ENCODE results near the gene FBXO31.

FBXO31 gene

GRCh38 chr16:87278191-87279093, 105.1 kb downstream of the FBXO31 start:
- DNase-seq (ENCODE audit: low read depth), result peak; percentile 42
